Vagina (tissue), 2 donors: ENCODE measurements around the gene AMPD1. TPM values are rescaled to one million over a fixed set of nuclear protein-coding genes. Genes with fewer than 3 reads are reported as not detected.
A peak's percentile ranks its signal among the peaks of the same experiment; 100 is the strongest.

Source experiments
- DNase-seq, 2 donors: peaks; one replicate each; pipeline ENCODE4 v3.0.0-alpha.2; 2017; ENCODE audit errors: extremely low spot score in 2 of 2
- H3K27ac ChIP-seq: fragments of 200-600 bp; sonication (generic); one replicate; pipeline ENCODE4 v1.5.1; 2019
- H3K27me3 ChIP-seq: fragments of 200-600 bp; sonication (generic); one replicate; pipeline ENCODE4 v1.5.1; 2019
- H3K36me3 ChIP-seq, 2 donors: fragments of 200-600 bp; sonication (generic); one replicate each; pipeline ENCODE4 v1.5.1; 2017 to 2019
- H3K4me1 ChIP-seq: fragments of 200-600 bp; sonication (generic); one replicate; pipeline ENCODE4 v1.5.1; 2019
- H3K4me3 ChIP-seq, 2 donors: fragments of 200-600 bp; sonication (generic); 1 replicate in 1 of 2; 2 replicates in 1 of 2; pipeline ENCODE4 v1.5.1; 2016 to 2019
- H3K9me3 ChIP-seq: fragments of 200-600 bp; sonication (generic); one replicate; pipeline ENCODE4 v1.5.1; 2019
- CTCF ChIP-seq, 3 experiments: fragments of 450-650 bp in 2 of 3; fragments of 200-600 bp in 1 of 3; sonication (generic) in 1 of 3; IDR thresholded peaks; one replicate each; pipeline ENCODE4 v1.5.1; 2017 to 2019; ENCODE audit warnings: antibody characterized with exemption in 3 of 3, mild to moderate bottlenecking in 2 of 3, moderate library complexity in 2 of 3
- POLR2A ChIP-seq, 2 donors: fragments of 450-650 bp; IDR thresholded peaks; one replicate each; pipeline ENCODE4 v1.6.1; 2017; ENCODE audit warnings: antibody characterized with exemption in 2 of 2, mild to moderate bottlenecking in 2 of 2, moderate library complexity in 2 of 2
- POLR2AphosphoS5 ChIP-seq, 2 donors: sonication (generic); formaldehyde crosslinking; IDR thresholded peaks; one replicate each; pipeline ENCODE4 v1.9.0; 2017; ENCODE audit warnings: antibody characterized with exemption in 2 of 2, mild to moderate bottlenecking in 2 of 2, low read depth in 1 of 2; ENCODE audit not compliant: insufficient read depth in 1 of 2
- intact Hi-C: fragments of 100-400 bp; cut with DNase I; formaldehyde crosslinking; loops from one replicate; pipeline ENCODE4 v1.15.1; 2023
- total RNA-seq: library from RNA; depleted of rRNA; stranded (reverse); fragments of >200 nt; gene quantifications from one replicate; pipeline ENCODE4 v1.2.3, GENCODE V29; 2016

The AMPD1 gene
- total RNA-seq, 1 donor from 2014 or later = not detected

GRCh38 chr1:114716304-114717170 lies 21.2 kb upstream of the AMPD1 start, which contains the start of gene NRAS:
Gene NRAS (minus strand): TSS chr1:114716771. CDS start chr1:114716160, 611 bp downstream.
- intact Hi-C loops = loop anchor here (5.0 kb wide), 1 partner anchor 134 kb away; the partner anchor contains the start of gene BCAS2
- H3K9me3 ChIP-seq = no peaks in the 10 kb centered on the region
- peak within 1 kb of the TSS; percentile 81 for H3K27ac ChIP-seq
- H3K4me1 ChIP-seq = peaks cover 34% of the 10 kb centered on the region
- peak; percentile 94 to 97 for DNase-seq
- peak within 1 kb of the TSS; percentile 58 to 82 for H3K4me3 ChIP-seq
- TF ChIP-seq POLR2A (IDR thresholded peaks at IDR 0.05) = no peak
- no peak for TF ChIP-seq CTCF (IDR thresholded peaks at IDR 0.05)
- peak; percentile 89 to 96 for TF ChIP-seq POLR2AphosphoS5 (IDR thresholded peaks at IDR 0.05; ENCODE audit: insufficient read depth in 1 of 2, low read depth in 1 of 2)
- H3K36me3 ChIP-seq = peaks cover 0 to 52% of the 10 kb centered on the region in 2 donors
- no peaks in the 10 kb centered on the region for H3K27me3 ChIP-seq

- Histone ChIP-seq H3K27me3 (no peaks in the 10 kb centered on the region), H3K4me3 (peak overlapping the region; percentile 58 to 82), H3K4me1 (peaks cover 34% of the 10 kb centered on the region), H3K9me3 (no peaks in the 10 kb centered on the region), H3K36me3 (peaks cover 0 to 46% of the 10 kb centered on the region in 2 donors), H3K27ac (peak overlapping the region; percentile 81)
- no peak for TF ChIP-seq CTCF (IDR thresholded peaks at IDR 0.05)
- TF ChIP-seq POLR2A (IDR thresholded peaks at IDR 0.05) = no peak
- TF ChIP-seq POLR2AphosphoS5 (IDR thresholded peaks at IDR 0.05; ENCODE audit: insufficient read depth in 1 of 2, low read depth in 1 of 2) = no peak
- intact Hi-C loops = loop anchor here (5.0 kb wide), 1 partner anchor 134 kb away; the partner anchor contains the start of gene BCAS2
- DNase-seq = no peak
Measured at GRCh38 chr1:114715952-114716303, 20.6 kb upstream of the AMPD1 start.

GRCh38 chr1:114712977-114713376 lies 17.6 kb upstream of the AMPD1 start:
- intact Hi-C loops = no loop called here
- no peaks in the 10 kb centered on the region for H3K9me3 ChIP-seq
- no peaks in the 10 kb centered on the region for H3K27me3 ChIP-seq
- no peak overlapping the region for H3K27ac ChIP-seq
- H3K4me3 ChIP-seq = no peak overlapping the region
- peaks cover 0 to 43% of the 10 kb centered on the region in 2 donors for H3K36me3 ChIP-seq
- TF ChIP-seq CTCF (IDR thresholded peaks at IDR 0.05) = no peak
- TF ChIP-seq POLR2AphosphoS5 (IDR thresholded peaks at IDR 0.05; ENCODE audit: insufficient read depth in 1 of 2, low read depth in 1 of 2) = no peak
- no peak for TF ChIP-seq POLR2A (IDR thresholded peaks at IDR 0.05)
- DNase-seq = no peak
- H3K4me1 ChIP-seq = peaks cover 34% of the 10 kb centered on the region

- H3K36me3 ChIP-seq = peaks cover 4 to 56% of the 10 kb centered on the region in 2 donors
- TF ChIP-seq POLR2AphosphoS5 (IDR thresholded peaks at IDR 0.05; ENCODE audit: insufficient read depth in 1 of 2, low read depth in 1 of 2) (no peak), CTCF (IDR thresholded peaks at IDR 0.05) (no peak), POLR2A (IDR thresholded peaks at IDR 0.05) (no peak)
- H3K27me3 ChIP-seq = no peaks in the 10 kb centered on the region
- peaks cover 21% of the 10 kb centered on the region for H3K4me1 ChIP-seq
- intact Hi-C loops = no loop called here
- H3K4me3 ChIP-seq = no peak overlapping the region
- no peaks in the 10 kb centered on the region for H3K9me3 ChIP-seq
- H3K27ac ChIP-seq = no peak overlapping the region
- no peak for DNase-seq
Measured at GRCh38 chr1:114710360-114710759, 15.0 kb upstream of the AMPD1 start.

GRCh38 chr1:114707604-114708003 lies 12.3 kb upstream of the AMPD1 start:
- intact Hi-C loops = no loop called here
- Histone ChIP-seq H3K36me3 (peaks cover 4 to 42% of the 10 kb centered on the region in 2 donors), H3K4me1 (no peaks in the 10 kb centered on the region), H3K4me3 (no peak overlapping the region), H3K27me3 (no peaks in the 10 kb centered on the region), H3K27ac (no peak overlapping the region), H3K9me3 (no peaks in the 10 kb centered on the region)
- no peak for DNase-seq
- TF ChIP-seq CTCF (IDR thresholded peaks at IDR 0.05) (no peak), POLR2AphosphoS5 (IDR thresholded peaks at IDR 0.05; ENCODE audit: insufficient read depth in 1 of 2, low read depth in 1 of 2) (no peak), POLR2A (IDR thresholded peaks at IDR 0.05) (no peak)
